Heart right ventricle (tissue), 16 donors: Measurements from ENCODE around the gene RYR1. TPM values are rescaled to one million over a fixed set of nuclear protein-coding genes. Genes with fewer than 3 reads are reported as not detected.
"Not testable (repeated sequence)": the region's sequence is repeated elsewhere in the genome, so short reads cannot be mapped to it uniquely, and the experiment has no call there.

Experiments used
- ATAC-seq, 8 donors: fragments of 200-7000 bp; cut with Tn5 transposase; one replicate each; pipeline ENCODE4 v1.9.1; 2020; ENCODE audit warnings: mild to moderate bottlenecking in 8 of 8, moderate library complexity in 8 of 8, moderate number of reproducible peaks in 1 of 8
- DNase-seq, 2 donors: peaks; one replicate each; pipeline ENCODE4 v3.0.0-alpha.2; 2020
- H3K27ac ChIP-seq, 10 donors: fragments of 200-600 bp; sonication (generic) in 2 of 10; one replicate each; pipeline versions ENCODE4 v1.5.0 to v1.8.0; 2020 to 2022; ENCODE audit warnings: mild to moderate bottlenecking in 3 of 10
- H3K27me3 ChIP-seq, 7 donors: fragments of 200-600 bp; one replicate each; pipeline ENCODE4 v1.8.0; 2021 to 2022; ENCODE audit warnings: mild to moderate bottlenecking in 2 of 7
- H3K36me3 ChIP-seq, 9 donors: fragments of 200-600 bp; sonication (generic) in 1 of 9; one replicate each; pipeline versions ENCODE4 v1.5.0 to v1.8.0; 2020 to 2022; ENCODE audit warnings: mild to moderate bottlenecking in 2 of 9
- H3K4me1 ChIP-seq, 9 donors: fragments of 200-600 bp; sonication (generic) in 1 of 9; one replicate each; pipeline versions ENCODE4 v1.5.0 to v1.8.0; 2020 to 2022; ENCODE audit warnings: mild to moderate bottlenecking in 4 of 9
- H3K4me3 ChIP-seq, 10 donors: fragments of 200-600 bp; sonication (generic) in 2 of 10; one replicate each; pipeline versions ENCODE4 v1.5.0 to v1.8.0; 2020 to 2022; ENCODE audit warnings: mild to moderate bottlenecking in 7 of 10, moderate library complexity in 2 of 10
- H3K9me3 ChIP-seq, 11 donors: fragments of 200-600 bp in 10 of 11; sonication (generic) in 2 of 11; one replicate each; pipeline versions ENCODE4 v1.5.0 to v1.8.0; 2013 to 2022; ENCODE audit warnings: mild to moderate bottlenecking in 2 of 11, control low read depth in 1 of 11, moderate library complexity in 1 of 11
- CTCF ChIP-seq, 9 donors: fragments of 200-600 bp; sonication (generic) in 2 of 9; IDR thresholded peaks; one replicate each; pipeline versions ENCODE4 v1.5.0 to v1.8.0; 2021 to 2022; ENCODE audit warnings: antibody characterized with exemption in 9 of 9, mild to moderate bottlenecking in 5 of 9, moderate library complexity in 1 of 9
- WGBS, 2 donors: extraction: QIAGEN DNeasy Blood & Tissue Kit; methylation state at CpG; one replicate each; pipeline ENCODE4 v1.1.7; 2013; ENCODE audit warnings: inconsistent platforms in 1 of 2; 5-methylcytosine and 5-hydroxymethylcytosine counted together
- intact Hi-C, 10 donors: fragments of 100-400 bp; cut with DNase I; formaldehyde crosslinking; loops; one replicate each; pipeline versions ENCODE4 v1.11.1 to v1.14.2; 2022
- polyA plus RNA-seq, 2 donors: library from polyadenylated mRNA; stranded (reverse); fragments of 200-250 nt; gene quantifications; one replicate each; pipeline ENCODE4 v1.2.3, GENCODE V29; 2013
- total RNA-seq, 10 donors: library from RNA; stranded (reverse); fragmentation: NEBNext Ultra II Directional in 3 of 10; extraction: Animal tissue kit (Norgen Biotek cat#: 25700) in 3 of 10; gene quantifications; one replicate each; pipeline versions ENCODE4 v1.2.1 to v1.2.4, GENCODE V29; 2021 to 2023
- donor health status: Arrhythmogenic right ventricular cardiomyopathy.
- donor health status: ischemic (EF 13 %, LVEDD 7.1; RV severe dilation, severe dysfunction).
- donor health status: healthy with polysubstance abuse.
- donor health status: DM: no; HTN: yes; CAD: no.
- donor health status: DM: no; HTN: no; CAD: no.
- donor health status: ischemic (EF 25% LVEDD 6.9; RV normal size, moderate dysfunction).
- donor health status: ischemic (EF 25% LVEDD 5.7; RV mildly dilated, moderate dysfunction).
- donor health status: healthy.
- donor health status: DM: yes; HTN: yes; CAD: no.
- donor health status: Ischemic cardiomyopathy.
- donor health status: ischemic (EF 35%, LVEDD 5.7; RV mildly dilated, moderate dysfunction).
- donor health status: nonischemic (EF 11% LVEDD 7.7; RV severe dilation, severe dysfunction).
- donor health status: DM: yes; HTN: yes; CAD: no.
- donor health status: PGD.
- donor health status: ischemic (EF 29% LVEDD 5.4; RV normal size, mild dysfunction).
- donor health status: nonischemic (EF 23%, LVEDD 6.1; RV moderate dilation, normal function).

RYR1 gene
- total and polyA plus RNA-seq, 12 donors, result 0.20 to 1.7 (median 0.74) TPM

GRCh38 chr19:38508507-38508906, 75.0 kb downstream of the RYR1 start:
- Histone ChIP-seq H3K9me3 (no peaks in the 10 kb centered on the region), H3K27ac (no peak overlapping the region), H3K36me3 (no peaks in the 10 kb centered on the region), H3K27me3 (peaks cover 0 to 47% (median 13%) of the 10 kb centered on the region in 7 donors), H3K4me1 (peaks cover 0 to 4% (median 0%) of the 10 kb centered on the region in 9 donors), H3K4me3 (no peak overlapping the region)
- no peak for ATAC-seq
- 49 to 55% methylated on average over 6 of the region's 6 CpGs for WGBS, 2 donors
- TF ChIP-seq CTCF (IDR thresholded peaks at IDR 0.05), result no peak
- intact Hi-C loops, result no loop called here
- no peak for DNase-seq

- ATAC-seq, result no peak
- Histone ChIP-seq H3K4me1 (peaks cover 0 to 4% (median 0%) of the 10 kb centered on the region in 9 donors), H3K4me3 (no peak overlapping the region), H3K27me3 (peaks cover 0 to 47% (median 13%) of the 10 kb centered on the region in 7 donors), H3K36me3 (no peaks in the 10 kb centered on the region), H3K9me3 (no peaks in the 10 kb centered on the region), H3K27ac (no peak overlapping the region)
- WGBS, 2 donors, result 88 to 89% methylated on average over 2 of the region's 2 CpGs
- DNase-seq, result no peak
- intact Hi-C loops, result no loop called here
- TF ChIP-seq CTCF (IDR thresholded peaks at IDR 0.05), result no peak
Observed at GRCh38 chr19:38509027-38509426, 75.5 kb downstream of the RYR1 start.

GRCh38 chr19:38511074-38511708, 77.7 kb downstream of the RYR1 start:
- intact Hi-C loops, result loop anchor here in 6 of 10 donors (10.0 kb wide), 4 partner anchors 106 to 444 kb away; partner anchors contain the start of genes FAM98C (in 5 of the 6), MRPS12 (in 1 of the 6) and SARS2 (in 1 of the 6)

GRCh38 chr19:38512277-38512676, 78.8 kb downstream of the RYR1 start:
- H3K27ac ChIP-seq, result no peak overlapping the region
- peak in 1 of 8 donors; percentile 11 for ATAC-seq
- no peaks in the 10 kb centered on the region for H3K9me3 ChIP-seq
- H3K27me3 ChIP-seq, result peaks cover 0 to 48% (median 6%) of the 10 kb centered on the region in 7 donors
- H3K4me3 ChIP-seq, result no peak overlapping the region
- WGBS, 2 donors, result 88 to 92% methylated on average over 19 of the region's 19 CpGs
- no peaks in the 10 kb centered on the region for H3K36me3 ChIP-seq
- no peak for TF ChIP-seq CTCF (IDR thresholded peaks at IDR 0.05)
- peaks cover 0 to 7% (median 0%) of the 10 kb centered on the region in 9 donors for H3K4me1 ChIP-seq
- no peak for DNase-seq
- intact Hi-C loops, result loop anchor here in 6 of 10 donors (10.0 kb wide), 4 partner anchors 107 to 443 kb away; partner anchors contain the start of genes FAM98C (in 5 of the 6), MRPS12 (in 1 of the 6) and SARS2 (in 1 of the 6)

More at GRCh38 chr19:38511074-38511708, 77.7 kb downstream of the RYR1 start:
- peaks cover 0 to 57% (median 12%) of the 10 kb centered on the region in 7 donors for H3K27me3 ChIP-seq
- H3K4me3 ChIP-seq, result no peak overlapping the region
- no peak for ATAC-seq
- no peak for TF ChIP-seq CTCF (IDR thresholded peaks at IDR 0.05)
- DNase-seq, result no peak
- no peaks in the 10 kb centered on the region for H3K36me3 ChIP-seq
- H3K4me1 ChIP-seq, result peaks cover 0 to 8% (median 0%) of the 10 kb centered on the region in 9 donors
- no peaks in the 10 kb centered on the region for H3K9me3 ChIP-seq
- no peak overlapping the region for H3K27ac ChIP-seq
- 75 to 79% methylated on average over 10 of the region's 10 CpGs for WGBS, 2 donors

GRCh38 chr19:38513156-38513555, 79.7 kb downstream of the RYR1 start:
- DNase-seq, H3K36me3 ChIP-seq, H3K4me3 ChIP-seq, H3K4me1 ChIP-seq, H3K27ac ChIP-seq, ATAC-seq, H3K9me3 ChIP-seq: not testable (repeated sequence)
- intact Hi-C loops, result loop anchor here in 6 of 10 donors (10.0 kb wide), 4 partner anchors 108 to 442 kb away; partner anchors contain the start of genes FAM98C (in 5 of the 6), MRPS12 (in 1 of the 6) and SARS2 (in 1 of the 6)
- peaks cover 0 to 46% (median 6%) of the 10 kb centered on the region in 7 donors for H3K27me3 ChIP-seq
- 91 to 96% methylated on average over 6 of the region's 6 CpGs for WGBS, 2 donors
